ENCODE measurements around the gene ARPC4.
A peak's percentile ranks its signal among the peaks of the same experiment; 100 is the strongest.

ARPC4 gene

DNA sequence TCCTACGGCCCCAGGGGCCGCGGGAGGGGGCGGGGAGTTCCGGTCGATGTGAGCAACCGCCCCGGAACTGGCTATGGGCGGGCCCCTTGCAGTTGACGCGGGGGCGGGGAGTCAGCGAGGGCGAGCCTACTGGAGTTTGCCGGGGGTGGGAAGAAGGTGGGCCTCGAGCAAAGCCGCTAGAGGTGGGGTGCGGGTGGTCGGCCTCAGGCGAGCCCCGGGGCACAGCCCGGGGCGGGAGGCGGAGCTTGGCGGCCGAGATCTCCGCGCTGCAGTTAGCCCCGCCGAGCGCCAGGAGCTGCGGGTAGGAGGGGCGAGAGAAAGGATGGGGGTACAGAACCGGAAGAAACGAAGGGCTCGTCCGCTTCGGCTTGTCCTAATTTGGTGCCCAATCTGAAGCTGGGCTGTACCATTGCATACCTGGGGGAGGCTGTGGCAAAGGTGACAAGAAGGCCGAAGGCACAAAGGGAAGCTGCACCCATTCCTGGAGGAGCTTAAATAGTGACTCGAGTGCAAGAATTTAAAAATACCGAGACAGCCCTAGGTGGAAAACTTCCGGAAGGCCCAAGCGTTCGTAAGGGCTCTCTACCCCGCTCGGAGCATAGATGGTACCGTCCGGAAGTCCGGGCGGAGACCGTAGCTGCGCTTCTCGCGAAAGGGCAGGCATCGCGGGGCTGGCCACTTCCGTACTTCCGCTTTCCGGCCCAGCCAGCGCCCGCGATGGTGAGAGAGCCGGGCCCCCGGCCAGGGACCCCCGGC, at the start of gene ARPC4, which contains the start of gene TADA3:
ARPC4 (plus strand) TSS at position 678 of the 756 bp plus-strand sequence; CDS start at position 718, 40 bp downstream.
TADA3 (minus strand) TSS at position 69 of the 756 bp plus-strand sequence. CDS start 1,007 bp downstream, outside the sequence.
- DNase-seq, result peak; percentile 88 to 89

DNA sequence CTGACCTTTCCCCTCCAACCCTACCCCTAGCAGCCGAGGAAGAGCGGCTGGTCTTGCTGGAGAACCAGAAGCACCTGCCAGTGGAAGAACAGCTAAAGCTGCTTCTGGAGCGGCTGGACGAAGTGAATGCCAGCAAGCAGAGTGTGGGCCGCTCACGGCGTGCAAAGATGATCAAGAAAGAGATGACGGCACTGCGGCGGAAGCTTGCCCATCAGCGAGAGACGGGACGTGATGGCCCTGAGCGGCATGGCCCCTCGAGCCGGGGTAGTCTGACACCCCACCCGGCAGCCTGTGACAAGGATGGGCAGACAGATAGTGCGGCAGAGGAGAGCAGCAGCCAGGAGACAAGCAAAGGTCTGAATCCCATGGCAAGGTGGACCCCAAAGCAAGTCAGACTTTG, 49.3 kb upstream of the ARPC4 start:
- DNase-seq, result no peak

DNA sequence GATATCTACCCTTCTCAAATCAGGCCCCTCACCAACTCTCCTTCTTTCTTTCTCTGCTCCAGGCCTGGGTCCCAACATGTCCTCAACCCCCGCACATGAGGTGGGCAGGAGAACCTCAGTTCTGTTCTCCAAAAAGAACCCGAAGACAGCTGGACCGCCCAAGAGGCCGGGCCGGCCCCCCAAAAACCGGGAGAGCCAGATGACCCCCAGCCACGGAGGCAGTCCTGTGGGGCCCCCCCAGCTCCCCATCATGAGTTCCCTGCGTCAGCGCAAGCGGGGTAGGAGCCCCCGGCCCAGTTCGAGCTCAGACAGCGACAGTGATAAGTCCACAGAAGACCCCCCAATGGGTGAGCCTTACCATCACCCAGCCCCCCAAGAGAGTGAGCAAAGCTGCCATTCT, 48.7 kb upstream of the ARPC4 start:
- no peak for DNase-seq

DNA sequence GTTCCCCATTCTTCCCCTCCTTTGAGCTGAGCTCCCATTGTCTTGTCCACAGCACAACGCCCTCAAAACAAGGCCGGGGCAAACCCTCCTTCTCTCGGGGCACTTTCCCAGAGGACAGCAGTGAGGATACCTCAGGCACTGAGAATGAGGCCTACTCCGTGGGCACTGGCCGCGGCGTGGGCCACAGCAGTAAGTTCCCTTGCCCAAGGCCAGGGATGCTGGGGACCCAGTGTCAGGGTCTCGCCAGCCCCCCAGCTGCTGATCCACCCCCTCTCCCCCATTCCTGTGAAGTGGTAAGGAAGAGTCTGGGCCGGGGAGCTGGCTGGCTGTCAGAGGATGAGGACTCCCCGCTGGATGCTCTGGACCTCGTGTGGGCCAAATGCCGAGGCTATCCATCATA, 47.4 kb upstream of the ARPC4 start:
- no peak for DNase-seq

DNA sequence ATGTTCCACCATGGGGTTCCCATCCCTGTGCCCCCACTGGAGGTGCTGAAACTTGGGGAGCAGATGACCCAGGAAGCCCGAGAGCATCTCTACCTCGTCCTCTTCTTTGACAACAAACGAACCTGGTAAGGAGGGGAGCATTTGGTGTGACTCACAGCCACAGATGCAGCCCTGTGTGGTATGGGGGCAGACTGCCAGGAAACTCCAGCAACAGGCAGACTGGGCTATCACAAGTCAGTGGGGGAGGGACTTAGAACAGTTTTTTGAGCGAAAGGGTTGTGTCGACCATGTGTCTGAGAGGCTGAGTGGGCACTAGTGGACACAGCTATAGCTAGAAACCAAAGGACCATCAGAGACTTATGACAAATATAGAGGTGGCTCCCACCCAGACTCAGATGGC, 46.6 kb upstream of the ARPC4 start:
- no peak for DNase-seq

DNA sequence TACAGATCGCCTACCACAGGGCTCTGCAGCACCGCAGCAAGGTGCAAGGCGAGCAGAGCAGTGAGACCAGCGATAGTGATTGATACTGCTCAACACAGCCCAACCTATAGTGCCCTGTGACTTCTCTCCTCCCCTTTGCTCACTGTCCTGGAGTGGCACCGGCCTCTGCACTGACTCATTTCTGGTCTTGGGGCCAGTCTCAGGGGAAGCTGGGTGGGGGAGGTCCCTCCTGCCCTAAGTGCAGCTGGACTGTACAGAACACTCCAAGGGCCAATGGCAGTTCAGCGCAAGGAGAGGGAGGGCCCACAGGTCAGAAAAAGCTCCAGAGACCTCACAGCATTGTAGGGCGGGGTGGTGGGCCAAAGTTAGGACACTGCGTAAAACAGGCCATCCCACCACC, 45.6 kb upstream of the ARPC4 start:
- no peak for DNase-seq

DNA sequence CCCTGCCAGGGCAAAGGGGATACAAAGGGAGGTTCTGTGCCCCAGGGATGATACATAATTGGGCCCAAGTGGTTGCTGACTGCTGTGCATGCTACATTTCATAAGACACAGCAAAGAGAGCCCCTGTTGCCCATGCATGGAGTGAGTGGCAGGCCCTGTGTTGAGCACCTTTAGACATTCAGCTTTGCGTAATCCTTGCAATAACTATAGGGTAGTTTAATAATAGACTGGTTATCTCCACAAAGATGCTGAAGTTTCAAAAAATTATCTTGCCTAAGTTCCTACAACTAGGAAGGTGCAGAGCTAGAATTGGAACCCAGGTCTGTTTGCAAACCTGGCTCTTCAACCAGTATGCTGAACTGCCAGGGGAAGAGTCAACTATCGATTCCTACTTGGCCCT, 44.9 kb upstream of the ARPC4 start:
- no peak for DNase-seq

DNA sequence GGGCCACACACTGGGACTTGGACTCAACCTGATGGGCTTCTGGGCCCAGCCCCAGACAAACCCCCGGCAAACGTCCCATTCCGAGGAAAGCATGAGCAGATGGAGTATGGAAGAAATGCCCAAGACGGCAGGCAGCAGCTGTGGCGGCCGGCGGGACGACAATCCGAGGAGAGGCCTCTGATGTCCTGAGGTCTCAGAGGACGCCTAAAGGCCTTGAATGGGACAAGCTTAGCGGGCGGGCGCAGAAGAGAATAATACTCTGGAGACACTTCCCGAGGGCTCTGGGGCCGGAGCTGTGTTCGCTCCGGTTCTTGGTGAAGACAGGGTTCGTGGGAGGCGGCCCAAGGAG, 43.6 kb upstream of the ARPC4 start:
- no peak for DNase-seq

DNA sequence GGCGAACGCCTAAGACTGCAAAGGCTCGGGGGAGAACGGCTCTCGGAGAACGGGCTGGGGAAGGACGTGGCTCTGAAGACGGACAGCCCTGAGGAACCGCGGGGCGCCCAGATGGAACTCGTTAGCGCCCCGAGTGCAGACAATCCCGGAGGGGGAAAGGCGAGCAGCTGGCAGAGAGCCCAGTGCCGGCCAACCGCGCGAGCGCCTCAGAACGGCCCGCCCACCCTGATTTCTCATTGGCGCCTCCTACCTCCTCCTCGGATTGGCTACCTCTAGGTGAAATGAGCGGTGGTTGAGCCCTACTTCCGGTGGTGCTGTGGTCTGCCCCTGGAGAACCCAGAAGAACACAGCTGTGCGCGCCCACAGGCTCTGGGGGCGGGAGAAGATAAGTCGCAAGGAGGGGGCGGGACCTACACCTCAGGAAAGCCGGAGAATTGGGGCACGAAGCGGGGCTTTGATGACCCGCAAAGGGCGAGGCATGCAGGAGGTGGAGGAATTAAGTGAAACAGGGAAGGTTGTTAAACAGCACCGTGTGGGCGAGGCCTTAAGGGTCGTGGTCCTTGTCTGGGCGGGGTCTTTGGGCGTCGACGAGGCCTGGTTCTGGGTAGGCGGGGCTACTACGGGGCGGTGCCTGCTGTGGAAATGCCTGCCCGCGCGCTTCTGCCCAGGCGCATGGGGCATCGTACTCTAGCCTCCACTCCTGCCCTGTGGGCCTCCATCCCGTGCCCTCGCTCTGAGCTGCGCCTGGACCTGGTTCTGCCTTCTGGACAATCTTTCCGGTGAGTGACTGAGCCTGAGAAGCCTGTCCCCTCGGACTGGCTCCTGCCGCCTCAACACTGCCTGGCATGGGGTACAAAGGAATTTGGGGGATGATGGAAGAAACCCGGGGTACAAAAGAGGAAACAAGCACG, 43.0 kb upstream of the ARPC4 start, which contains the start of gene OGG1:
OGG1 (plus strand) TSS at position 308 of the 911 bp plus-strand sequence; CDS start at position 643, 335 bp downstream.
- DNase-seq, result peak; percentile 93 to 95

DNA sequence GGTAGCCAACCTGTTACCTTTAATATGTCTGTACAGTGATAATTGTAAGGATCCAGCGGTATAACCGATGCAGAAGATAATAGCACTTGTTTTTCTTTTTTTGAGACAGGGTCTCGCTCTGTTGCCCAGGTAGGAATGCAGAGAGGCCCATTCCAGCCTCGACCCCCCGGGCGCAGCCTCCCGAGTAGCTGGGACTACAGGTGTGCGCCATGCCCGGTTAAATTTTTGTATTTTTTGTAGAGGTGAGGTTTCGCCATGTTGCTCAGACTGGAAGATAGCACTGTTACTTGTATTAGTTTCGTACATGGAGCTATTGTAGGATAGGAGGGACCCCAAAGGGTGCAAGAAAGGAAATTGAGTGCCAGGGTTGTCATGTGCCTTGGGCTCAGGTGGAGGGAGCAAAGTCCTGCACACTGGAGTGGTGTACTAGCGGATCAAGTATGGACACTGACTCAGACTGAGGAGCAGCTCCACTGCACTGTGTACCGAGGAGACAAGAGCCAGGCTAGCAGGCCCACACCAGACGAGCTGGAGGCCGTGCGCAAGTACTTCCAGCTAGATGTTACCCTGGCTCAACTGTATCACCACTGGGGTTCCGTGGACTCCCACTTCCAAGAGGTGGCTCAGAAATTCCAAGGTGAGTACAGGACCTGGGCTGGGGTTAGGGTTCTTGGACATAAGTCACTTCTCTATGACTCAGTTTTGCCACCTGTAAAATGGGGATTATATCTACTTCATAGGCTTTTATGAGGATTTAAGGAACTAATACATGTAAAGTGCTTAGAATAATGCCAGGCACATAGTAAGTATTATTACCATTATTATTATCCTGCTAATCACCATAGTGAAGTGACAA, 42.1 kb upstream of the ARPC4 start:
- DNase-seq, result no peak

DNA sequence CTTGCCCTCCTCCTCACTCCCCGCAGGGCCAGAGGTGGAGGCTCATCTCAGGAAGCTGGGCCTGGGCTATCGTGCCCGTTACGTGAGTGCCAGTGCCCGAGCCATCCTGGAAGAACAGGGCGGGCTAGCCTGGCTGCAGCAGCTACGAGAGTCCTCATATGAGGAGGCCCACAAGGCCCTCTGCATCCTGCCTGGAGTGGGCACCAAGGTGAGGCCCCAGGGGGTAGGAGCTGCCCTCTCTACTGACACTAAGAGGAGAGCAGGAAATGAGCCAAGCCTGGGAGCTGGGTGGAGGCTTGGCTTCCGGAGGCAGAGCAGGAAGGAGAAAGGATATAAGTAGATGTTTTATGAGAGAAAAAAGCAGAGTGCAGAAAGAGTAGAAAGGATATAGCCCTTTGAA, 38.2 kb upstream of the ARPC4 start:
- no peak for DNase-seq

DNA sequence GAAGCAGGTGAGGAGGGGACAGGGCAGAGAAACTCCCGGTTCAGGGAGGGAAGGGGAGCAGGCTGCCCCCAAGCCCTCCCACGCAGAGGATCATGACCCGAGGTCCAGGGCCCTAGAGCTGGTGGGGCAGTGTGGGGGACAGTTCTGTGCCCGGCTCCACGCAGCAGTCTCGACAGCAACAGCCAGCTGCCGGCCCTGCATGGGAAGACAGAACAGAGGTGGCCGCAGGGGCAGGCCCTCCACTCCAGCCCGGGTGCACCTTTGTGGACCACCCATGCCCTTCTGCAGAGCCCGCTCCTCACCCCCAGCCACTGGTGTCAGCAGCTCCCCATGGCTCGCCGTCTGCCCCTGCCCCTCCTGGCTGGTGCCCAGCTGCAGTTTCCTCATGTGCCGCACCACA, 35.5 kb upstream of the ARPC4 start:
- DNase-seq, result no peak

DNA sequence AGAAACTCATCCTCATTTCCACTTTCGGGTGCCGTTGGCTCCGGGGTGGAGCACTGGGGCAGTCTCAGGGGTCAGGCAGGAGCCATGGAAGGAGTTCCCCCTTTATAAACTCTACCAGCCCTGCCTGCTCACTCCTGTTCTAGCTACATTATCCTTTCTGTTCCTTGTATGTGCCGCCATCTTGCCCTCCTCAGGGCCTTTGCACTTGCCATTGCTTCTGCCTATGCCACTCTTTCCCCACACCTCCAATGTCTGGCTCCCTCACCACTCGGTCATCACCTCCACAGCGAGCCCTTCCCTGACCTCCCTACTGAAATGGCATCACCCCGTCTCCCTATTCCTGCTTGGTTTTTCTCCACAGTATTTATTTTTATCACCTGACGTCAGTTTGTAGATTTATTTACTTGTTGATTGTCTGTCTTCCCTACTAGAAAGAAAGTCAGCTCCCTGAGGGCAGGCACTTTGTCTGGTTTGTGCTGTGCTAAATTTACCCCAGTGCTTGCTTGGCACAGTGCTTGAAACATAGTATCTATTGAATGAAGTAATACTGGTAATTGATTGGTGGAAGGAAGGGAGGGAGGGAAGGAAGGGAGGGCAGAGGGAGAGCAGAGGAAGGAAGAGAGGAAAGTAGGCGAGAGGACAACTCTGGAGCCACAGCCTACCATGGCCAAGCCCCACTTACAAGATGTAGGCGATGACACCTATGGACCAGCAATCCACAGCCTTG, 31.9 kb upstream of the ARPC4 start:
- DNase-seq, result no peak

DNA sequence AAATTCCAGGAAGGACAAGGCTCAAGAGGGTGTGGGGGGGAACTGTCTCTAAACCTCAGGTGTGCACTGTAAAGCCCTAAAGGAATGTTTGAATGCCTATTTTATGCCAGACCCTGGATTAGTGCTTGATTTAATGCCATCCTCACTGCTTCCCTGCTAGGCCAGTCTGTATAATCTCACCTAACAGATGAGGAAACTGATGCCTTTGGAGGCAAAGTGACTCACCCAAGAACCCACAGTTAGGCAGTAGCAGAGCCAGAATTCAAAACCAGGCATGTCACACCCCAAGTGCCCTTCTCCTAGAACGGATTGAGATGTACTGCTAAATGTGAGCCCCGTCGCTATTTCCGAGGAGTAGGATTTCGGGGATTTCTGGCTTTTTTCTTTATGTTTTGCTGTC, 31.0 kb upstream of the ARPC4 start:
- DNase-seq, result no peak

DNA sequence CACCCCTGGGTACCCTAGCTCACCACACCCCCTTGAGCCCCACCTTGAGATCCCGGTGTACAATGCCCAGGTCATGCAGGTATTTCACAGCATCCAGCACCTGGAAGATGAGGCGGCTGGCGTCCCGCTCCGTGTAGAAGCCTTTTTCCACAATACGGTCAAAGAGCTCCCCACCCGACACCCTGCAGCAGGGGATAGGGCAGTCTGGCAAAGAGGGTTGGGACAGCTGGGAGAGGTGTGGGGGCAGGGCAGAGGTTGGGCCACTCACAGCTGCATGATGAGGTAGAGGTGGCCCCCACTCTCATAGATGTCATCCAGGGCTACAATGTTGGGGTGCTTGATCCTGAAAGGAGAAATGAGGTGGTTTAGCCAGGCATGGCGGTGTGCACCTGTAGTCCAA, 30.0 kb upstream of the ARPC4 start:
- no peak for DNase-seq

DNA sequence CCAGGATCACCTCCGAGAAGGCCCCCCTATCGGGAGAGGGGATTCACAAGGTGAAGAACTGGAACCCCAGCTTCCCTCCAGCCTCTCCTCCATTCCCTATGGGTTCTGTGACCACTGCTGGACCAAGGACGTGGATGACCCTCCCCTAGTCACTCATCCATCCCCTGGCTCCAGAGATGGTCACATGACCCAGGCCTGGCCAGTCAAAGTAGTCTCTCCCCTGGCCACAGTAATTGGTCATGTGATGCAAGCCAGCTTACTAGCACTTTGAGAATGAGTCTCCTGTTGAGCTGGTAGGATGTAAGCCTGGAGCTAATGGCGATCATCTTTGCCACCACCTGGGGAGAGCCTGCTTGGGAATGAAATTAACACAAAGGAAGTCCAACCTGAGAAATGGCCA, 27.0 kb upstream of the ARPC4 start:
- DNase-seq, result no peak

DNA sequence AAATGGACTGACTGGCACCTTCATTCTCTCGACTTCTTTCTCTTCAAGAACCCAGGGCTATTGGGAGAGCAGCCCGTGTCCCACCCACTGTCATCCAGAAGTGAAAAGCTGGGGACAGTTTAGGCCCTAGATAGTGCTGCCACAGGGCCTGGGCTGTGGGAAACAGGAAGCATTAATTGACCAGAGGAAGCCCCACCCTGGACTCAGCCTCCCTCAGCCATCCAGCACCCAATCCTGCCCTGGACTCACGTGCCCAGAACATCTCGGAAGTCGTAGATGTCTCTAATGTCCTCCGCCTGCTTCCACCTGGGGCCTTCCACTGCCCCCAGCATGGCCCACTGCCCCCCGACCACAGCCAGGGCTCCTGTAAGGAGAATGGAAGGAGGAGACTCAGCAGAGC, 25.5 kb upstream of the ARPC4 start:
- no peak for DNase-seq

DNA sequence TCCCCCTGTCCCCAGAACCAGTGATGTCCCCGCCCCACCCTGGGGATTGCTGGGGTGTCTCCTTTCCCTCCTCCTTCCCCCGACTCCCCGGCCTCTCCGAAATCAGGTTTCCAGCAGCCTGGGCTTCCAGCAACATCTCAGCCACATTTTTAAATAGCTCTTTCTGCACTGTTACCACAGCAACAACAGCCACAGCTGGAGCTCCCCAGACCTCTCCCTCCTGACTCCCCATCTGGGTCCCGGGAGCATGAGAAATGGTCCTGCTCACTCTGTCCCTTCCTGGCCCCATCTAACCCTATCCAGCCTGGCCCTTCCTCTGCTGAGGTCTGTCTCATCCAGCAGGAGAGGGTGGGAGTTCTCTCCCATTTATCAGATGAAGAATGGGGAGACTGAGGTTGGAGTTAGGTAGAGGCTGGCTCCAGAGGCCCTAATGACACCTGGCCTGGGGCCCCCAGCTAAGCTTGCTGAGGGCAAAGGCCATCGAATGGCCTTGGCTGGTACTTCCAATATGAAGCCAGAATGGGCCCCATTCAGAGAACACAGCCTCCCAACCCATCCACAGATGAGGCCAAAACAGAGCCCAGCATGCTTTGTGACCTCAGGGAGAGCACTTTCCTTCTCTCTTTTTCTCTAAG, 24.6 kb upstream of the ARPC4 start:
- no peak for DNase-seq

DNA sequence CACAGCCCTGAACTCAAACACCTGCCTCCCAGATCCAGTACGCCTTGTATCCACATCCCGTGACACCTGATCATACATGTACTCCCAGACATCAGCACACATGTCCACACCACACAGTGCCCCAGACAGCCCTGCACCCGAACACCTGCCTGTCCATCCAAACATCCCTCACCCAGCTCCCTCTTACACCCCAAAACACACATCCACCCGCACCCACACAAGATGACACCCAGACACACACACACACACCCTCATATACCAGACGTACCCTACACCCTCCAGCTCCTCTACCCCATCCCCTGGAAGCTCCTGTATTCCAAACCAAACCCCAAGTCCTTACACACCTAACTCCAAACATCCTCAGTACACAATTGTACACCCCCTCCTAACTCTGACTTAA, 23.9 kb upstream of the ARPC4 start:
- DNase-seq, result no peak

DNA sequence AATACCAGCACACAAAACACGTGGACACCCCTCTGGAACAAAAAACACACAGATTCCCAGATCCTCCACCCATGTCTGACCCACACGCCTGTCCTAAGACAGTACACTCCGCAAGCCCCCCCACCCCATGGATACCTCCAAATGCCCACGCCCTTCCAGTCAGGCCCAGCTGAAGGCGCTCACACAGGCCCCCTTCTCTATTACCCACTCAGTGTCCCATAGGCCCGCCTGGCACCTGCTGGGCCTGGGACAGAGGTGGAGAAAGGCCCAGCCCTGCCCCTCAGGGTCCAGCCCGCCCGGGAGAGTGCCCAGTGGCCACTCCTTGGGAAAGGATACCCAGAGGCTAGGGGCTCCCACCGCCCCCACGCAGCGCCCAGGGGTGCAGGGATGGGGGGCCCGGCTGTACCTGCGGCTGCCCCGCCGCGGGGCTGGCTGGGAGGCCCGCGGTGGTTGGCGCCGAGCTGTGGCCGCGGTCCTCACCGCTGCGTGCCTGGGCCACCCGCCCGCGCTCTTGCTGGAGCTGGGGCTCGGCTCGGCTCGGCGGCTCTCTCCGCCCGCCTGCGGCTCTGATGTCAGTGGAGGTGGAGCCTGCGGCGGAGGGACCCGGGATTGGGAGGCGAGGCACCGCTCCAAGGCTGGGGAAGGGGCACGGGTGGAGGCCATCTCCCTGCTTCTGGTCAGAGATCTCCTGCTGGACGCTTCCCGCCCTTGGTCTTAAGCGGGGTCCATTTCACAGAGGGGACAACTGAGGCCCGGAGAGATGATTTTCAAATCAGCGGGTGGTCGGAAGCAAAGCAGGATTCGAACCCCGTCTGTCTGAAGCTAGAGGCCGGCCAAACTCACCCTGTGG, 23.2 kb upstream of the ARPC4 start, which contains the start of gene CAMK1:
CAMK1 (minus strand) TSS at position 522 of the 850 bp plus-strand sequence. CDS start 2,198 bp downstream, outside the sequence.
- peak; percentile 44 to 51 for DNase-seq

All from activated CD4-positive, alpha-beta T cell treated with anti-CD3 and anti-CD28 coated beads, Interleukin-2, amount 50 U/mL, for 4 hours (primary cell).